Non-pigmented ciliary epithelial cell (primary cell): ENCODE data around the gene C16orf96.

Experiments used
- DNase-seq: peaks from one replicate; pipeline ENCODE4 v3.0.0-alpha.2; 2010; ENCODE audit warnings: low read depth

The C16orf96 gene

DNA sequence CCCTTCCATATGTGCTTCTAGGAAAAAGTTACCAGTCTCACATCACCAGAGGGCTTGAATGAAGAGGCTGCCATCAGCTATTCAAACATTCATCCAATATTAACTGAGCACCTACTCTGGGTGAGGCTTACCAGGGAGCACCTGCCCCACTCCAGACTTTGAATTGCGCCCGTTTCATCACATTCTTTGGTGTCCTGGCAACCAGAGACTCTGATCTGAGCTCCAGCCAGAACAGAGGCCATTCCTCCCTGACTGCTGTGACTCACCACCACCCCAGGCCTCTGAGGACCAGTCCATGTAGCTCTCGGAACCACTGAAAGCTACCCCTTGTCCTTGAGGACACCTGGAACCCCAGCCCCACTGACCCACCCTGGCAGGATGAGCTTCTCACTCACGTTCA is at the start of gene C16orf96:
C16orf96 (plus strand) TSS at position 229 of the 400 bp plus-strand sequence; CDS start at position 379, 150 bp downstream.
- no peak for DNase-seq

DNA sequence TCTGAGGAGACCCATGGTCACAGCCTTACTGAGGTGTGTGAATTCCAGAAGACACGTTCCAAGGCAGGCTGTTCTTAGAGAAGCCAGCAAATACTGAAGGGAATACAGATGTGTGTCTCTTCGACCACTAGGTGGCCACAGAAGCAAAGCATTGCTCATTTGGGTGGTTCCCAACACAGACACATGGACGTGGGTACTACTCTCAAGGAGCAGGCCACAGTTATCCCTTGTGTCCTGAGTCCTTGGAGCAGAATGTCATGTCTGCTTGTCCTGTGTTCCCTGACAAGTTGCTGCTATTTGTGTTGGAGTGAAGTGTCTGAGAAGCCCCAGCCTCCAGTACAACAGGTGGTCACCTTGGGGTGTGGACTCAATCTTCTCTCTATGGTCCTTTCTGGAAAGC is 49.7 kb upstream of the C16orf96 start:
- DNase-seq: no peak

DNA sequence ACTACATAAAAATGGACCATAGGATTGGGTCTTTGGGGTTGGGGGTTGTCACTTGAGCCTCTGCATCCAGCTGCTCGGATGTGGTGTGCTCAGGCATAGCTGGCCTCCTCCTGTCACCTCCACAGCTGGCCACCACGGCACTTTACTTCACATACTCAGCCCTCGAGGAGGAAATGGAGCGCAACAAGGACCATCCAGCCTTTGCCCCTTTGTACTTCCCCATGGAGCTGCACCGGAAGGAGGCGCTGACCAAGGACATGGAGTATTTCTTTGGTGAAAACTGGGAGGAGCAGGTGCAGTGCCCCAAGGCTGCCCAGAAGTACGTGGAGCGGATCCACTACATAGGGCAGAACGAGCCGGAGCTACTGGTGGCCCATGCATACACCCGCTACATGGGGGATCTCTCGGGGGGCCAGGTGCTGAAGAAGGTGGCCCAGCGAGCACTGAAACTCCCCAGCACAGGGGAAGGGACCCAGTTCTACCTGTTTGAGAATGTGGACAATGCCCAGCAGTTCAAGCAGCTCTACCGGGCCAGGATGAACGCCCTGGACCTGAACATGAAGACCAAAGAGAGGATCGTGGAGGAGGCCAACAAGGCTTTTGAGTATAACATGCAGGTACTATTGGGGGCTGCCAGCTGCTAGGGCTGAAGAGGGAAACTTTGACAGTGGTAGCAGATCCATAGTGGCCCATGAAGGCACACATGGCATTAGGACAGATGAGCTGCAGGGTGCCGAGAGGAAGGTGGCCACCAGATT is 48.4 kb upstream of the C16orf96 start:
- no peak for DNase-seq

DNA sequence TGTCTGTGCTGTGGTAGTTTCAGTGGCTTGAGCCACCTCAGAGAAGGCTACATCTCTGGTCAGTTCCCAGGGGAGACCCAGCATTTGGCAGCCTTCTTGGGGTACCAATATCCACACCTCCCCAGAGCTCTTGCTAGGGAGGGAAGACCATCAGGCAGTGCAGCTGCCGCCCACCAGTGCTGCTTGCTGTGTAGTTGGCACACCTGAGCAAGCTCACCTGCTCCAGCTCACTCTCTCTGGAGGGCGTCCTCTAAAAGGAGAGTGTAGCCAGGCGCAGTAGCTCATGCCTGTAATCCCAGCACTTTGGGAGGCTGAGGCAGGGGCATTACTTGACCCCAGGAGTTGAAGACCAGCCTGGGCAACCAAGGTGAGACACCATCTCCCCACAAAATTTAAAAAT is 47.3 kb upstream of the C16orf96 start:
- DNase-seq: no peak

DNA sequence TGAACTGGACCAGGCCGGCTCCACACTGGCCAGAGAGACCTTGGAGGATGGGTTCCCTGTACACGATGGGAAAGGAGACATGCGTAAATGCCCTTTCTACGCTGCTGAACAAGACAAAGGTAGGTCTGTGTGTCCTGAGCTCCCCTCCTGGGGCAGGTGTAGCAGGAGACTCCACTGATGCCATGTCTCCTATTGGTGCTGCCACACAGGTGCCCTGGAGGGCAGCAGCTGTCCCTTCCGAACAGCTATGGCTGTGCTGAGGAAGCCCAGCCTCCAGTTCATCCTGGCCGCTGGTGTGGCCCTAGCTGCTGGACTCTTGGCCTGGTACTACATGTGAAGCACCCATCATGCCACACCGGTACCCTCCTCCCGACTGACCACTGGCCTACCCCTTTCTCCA is 46.7 kb upstream of the C16orf96 start:
- DNase-seq: no peak

- DNase-seq: no peak
These were observed 46.0 kb upstream of the C16orf96 start for GRCh38 chr16:4510131-4510530.

- DNase-seq: no peak
These were observed 45.3 kb upstream of the C16orf96 start for GRCh38 chr16:4510747-4511426.

DNA sequence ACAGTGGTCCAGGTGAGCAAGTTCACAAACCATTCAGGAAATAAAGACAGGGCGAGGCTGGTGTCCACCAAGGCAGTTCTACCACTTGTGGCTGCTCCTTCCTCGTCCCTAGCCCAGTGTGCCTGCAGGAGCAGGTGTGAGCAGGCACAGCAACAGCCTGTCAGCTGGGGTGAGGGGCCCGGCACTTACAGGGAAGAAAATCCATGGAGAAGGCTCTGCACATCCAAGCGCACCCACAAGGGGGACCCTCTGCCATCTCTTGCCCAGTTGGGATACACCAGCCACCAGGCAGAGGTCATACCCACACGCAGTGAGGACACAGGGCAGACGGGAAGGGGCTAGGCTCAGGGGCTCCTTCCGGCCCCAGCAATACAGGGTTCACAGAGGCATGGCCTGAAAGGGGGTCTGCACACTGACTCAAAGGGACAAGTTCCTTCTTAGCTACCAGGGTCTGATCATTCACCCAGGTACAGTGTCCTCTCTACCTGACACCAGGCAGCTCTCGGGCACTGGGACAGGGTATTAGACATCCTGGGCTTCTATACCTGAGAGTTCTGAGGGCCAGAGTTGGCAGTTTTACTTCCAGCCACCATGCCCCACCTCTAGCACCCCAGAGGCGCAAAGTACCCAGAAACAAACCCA is 44.6 kb upstream of the C16orf96 start:
- no peak for DNase-seq

DNA sequence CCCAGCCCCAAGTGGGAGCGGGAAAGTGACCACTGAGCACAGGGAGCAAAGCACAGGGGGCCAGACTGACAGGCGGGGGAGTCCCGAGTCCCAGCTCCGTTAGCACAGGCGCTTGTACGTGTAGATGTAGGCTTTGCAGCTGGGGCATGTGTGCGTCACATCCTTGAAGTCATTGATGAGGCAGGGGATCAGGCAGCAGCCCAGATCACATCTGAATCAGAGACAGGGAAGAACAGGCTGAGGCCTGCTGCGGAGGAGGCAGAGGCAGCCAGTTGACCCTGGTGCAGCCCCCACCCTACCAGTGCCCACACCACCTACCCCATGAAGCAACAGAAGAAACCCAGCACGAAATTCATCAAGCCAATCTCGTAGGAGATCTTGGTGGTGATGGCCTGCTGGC is 43.7 kb upstream of the C16orf96 start:
- DNase-seq: no peak

- DNase-seq: no peak
These were observed 42.9 kb upstream of the C16orf96 start for GRCh38 chr16:4513086-4513860.

GRCh38 chr16:4513881-4514280 is 42.3 kb upstream of the C16orf96 start:
- DNase-seq: no peak

- DNase-seq: no peak
These were observed 41.5 kb upstream of the C16orf96 start for GRCh38 chr16:4514606-4515005.

DNA sequence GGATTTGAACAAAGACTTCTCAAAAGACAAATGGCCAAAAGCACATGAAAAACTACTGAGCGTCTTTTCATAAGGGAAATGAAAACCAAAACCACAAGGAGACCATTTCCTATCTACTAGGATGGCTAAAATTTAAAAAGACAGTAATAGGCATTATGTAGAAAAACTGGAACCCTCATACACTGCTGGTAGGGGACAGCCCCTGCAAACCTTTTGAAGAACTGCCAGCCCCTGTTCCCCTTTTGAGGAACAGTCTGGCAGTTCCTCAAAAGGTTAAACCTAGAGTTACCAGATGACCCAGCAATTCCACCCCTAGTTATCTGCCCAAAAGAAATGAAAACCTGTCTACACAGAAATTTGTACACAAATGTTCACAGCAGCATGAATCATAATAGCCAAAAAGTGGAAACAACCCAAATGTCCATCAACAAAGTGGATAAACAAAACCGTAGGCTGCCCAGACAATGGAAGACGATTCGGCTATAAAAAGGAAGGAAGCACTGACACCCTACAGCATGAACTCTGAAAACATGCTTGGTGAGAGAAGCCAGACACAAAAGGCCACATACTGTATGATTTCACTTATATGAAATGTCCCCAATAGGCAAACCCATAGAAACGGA is 40.4 kb upstream of the C16orf96 start:
- DNase-seq: no peak

DNA sequence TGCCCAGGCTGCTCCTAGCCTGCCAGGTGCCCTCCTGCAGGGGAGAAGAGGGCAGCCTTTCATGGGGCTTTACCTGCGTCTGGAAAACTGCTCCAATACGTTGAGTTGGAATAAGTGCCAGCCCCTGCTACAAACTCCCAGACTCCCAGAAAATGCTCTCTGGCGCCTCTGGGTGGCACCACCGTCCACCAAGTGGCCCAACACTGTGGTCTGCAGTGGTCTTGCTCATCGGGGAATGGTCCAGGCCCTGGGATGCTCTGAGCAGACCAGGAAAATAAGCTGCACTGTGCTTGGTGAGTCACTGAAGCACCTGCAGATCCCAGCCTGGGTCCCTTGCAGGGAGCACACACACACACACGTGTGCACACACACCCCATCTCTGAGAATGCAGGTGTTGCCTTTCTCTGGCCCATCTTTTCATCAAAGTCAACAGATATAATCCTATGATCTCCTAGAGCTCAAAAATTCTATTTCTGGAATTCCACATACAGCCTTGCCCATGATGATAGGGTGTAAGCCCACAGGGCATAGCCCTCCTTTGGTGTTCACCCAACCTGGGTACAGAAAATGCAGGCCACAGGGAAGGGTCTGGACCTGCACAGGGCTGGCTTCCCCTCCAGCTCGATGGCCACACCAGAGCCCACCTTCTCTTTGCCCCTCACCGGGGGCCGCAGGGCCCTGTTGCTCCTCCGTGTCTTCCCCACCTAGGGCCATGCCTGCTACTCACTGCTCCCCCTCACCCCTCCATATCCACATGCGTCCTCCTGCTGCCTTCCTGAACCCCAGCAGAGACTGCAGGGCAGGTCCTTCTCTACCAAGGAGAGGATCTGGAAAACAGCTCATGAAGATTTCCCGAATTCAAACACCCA is 38.1 kb upstream of the C16orf96 start:
- DNase-seq: no peak

DNA sequence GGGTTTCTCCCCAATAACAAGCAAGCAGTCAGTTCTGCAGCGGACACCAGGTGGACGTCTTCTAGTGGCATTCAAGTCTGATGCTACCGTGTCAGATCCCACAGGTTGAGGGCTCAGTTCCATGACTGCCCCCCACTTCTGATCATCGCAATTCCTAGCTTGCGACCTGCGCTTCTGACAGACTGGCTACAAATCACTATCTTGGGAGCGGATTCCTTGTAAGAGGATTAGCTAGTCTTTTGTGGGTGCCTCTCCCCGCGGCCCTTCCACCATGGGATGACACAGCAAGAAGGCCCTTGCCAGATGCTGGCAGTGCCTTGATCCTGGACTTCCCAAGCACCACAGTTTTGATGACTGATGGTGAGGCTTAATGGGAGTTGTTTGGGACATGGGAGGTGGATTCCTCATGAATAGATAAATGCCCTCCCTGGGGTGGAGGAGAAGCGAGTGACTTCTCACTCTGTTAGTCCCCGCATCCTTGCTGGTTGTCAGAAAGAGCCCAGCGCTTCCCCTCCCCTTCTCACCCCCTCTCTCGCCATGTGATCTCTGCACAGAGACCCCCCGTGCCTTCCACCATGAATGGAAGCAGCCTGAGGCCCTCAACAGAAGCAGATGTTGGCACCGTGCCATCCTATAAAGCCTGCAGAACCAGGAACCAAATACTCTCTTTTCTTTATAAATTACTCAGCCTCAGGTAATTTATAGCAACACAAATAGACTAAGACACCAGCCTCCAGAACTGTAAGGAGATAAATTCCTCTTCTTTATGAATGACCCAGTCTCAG is 36.7 kb upstream of the C16orf96 start:
- DNase-seq: no peak

DNA sequence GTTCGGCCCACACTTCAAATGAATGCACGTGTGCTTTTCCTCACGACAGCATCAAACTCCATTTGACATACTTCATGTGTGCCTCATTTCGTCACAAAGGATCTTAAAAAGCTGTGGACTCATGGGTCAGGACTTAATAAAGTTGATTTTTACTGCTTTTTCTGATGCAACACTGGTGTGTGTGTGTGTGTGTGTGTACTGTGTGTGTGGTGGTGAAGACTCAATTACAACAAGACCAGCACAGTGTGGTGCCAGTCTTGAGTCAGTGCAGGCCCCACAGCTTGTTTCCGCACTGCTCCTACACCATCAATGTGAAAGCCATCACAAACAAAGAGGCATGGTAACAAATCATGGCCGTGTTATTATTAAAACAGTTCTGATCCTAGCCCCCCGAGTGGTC is 35.2 kb upstream of the C16orf96 start:
- DNase-seq: no peak

DNA sequence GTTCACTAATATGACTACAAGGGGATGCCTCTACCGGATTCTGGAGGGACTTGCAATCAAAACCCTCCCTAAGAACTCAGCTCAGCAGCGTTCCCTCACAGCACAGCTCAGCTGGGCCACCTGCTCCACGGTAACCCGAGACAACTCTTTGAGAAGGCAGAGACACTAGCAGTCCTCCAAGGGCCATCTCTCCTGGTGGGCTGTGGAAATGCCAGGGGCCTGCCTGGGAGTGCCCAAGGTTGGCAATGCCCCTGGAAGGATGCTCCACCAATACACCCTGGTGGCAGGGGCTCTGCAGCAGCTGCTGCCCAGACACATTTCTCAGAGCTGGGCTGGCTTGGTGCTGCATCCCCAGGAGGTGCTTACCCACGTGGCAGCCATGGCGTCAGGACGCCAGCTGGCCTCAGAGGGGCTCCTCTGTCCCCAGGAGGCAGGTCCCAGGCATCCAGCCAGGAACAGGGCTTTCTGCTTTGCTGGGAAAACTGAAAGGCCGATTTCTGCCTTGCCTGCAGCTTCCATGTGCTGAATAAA is 34.0 kb upstream of the C16orf96 start:
- DNase-seq: no peak

DNA sequence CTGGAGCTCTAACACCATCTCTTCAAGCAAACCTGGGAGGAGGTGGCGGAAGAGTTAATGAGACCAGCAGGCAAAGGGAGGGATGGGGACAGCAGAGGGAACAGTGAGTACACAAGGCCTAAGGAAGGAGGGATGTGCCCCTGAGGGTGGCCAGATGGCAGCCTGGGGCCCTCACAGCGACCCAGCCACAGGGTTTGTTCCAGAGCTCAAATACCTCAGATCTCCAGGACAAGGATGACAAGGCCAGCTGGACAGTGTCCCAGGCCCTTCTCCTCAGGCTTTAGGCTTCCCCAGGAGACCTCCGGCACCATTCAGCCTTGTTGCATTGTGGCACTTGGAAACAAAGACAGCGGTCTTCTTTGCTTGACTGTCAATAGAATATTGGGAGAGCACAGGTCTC is 32.5 kb upstream of the C16orf96 start:
- no peak for DNase-seq

GRCh38 chr16:4524571-4524970 is 31.6 kb upstream of the C16orf96 start:
- no peak for DNase-seq

GRCh38 chr16:4525069-4525468 is 31.1 kb upstream of the C16orf96 start:
- no peak for DNase-seq
